Duodenal mucosa (tissue), 2 donors: ENCODE data around the gene TPBGL.
"Not testable (repeated sequence)": the region's sequence is repeated elsewhere in the genome, so short reads cannot be mapped to it uniquely, and the experiment has no call there.

ENCODE experiments used
- H3K27ac ChIP-seq: one replicate; pipeline ENCODE4 v1.7.0; 2013; ENCODE audit warnings: low read depth, low read length
- H3K27me3 ChIP-seq, 2 donors: one replicate each; pipeline ENCODE4 v1.7.0; 2013; ENCODE audit warnings: low read length in 2 of 2, control low read depth in 1 of 2; ENCODE audit not compliant: insufficient read depth in 2 of 2, control insufficient read depth in 1 of 2
- H3K36me3 ChIP-seq, 2 donors: one replicate each; pipeline ENCODE4 v1.7.0; 2013; ENCODE audit warnings: low read length in 2 of 2, control low read depth in 1 of 2; ENCODE audit not compliant: insufficient read depth in 2 of 2, control insufficient read depth in 1 of 2
- H3K4me1 ChIP-seq, 2 donors: one replicate each; pipeline ENCODE4 v1.7.0; 2013; ENCODE audit warnings: low read length in 2 of 2, control low read depth in 1 of 2; ENCODE audit not compliant: insufficient read depth in 2 of 2, control insufficient read depth in 1 of 2
- H3K4me3 ChIP-seq, 2 donors: one replicate each; pipeline ENCODE4 v1.7.0; 2013; ENCODE audit warnings: low read length in 2 of 2, low read depth in 1 of 2
- H3K9ac ChIP-seq, 2 donors: one replicate each; pipeline ENCODE4 v1.7.0; 2013; ENCODE audit warnings: low read length in 2 of 2, low read depth in 1 of 2
- H3K9me3 ChIP-seq, 2 donors: one replicate each; pipeline ENCODE4 v1.7.0; 2013; ENCODE audit warnings: low read length in 2 of 2, control low read depth in 1 of 2; ENCODE audit not compliant: control insufficient read depth in 1 of 2

The TPBGL gene

GRCh38 chr11:75270896-75271418, 30.4 kb downstream of the TPBGL start:
- no peak overlapping the region for H3K9ac ChIP-seq
- H3K36me3 ChIP-seq, result peaks cover 61 to 72% of the 10 kb centered on the region in 2 donors
- H3K4me3 ChIP-seq, result no peak overlapping the region
- no peaks in the 10 kb centered on the region for H3K27me3 ChIP-seq
- peaks cover 6% of the 10 kb centered on the region in 2 donors for H3K4me1 ChIP-seq
- H3K27ac ChIP-seq, result no peak overlapping the region
- H3K9me3 ChIP-seq, result no peaks in the 10 kb centered on the region

- H3K27ac ChIP-seq, result no peak overlapping the region
- no peak overlapping the region for H3K9ac ChIP-seq
- peaks cover 13 to 14% of the 10 kb centered on the region in 2 donors for H3K4me1 ChIP-seq
- no peaks in the 10 kb centered on the region for H3K27me3 ChIP-seq
- H3K9me3 ChIP-seq, result no peaks in the 10 kb centered on the region
- peaks cover 64 to 69% of the 10 kb centered on the region in 2 donors for H3K36me3 ChIP-seq
- no peak overlapping the region for H3K4me3 ChIP-seq
Observed at GRCh38 chr11:75271730-75272129, 31.2 kb downstream of the TPBGL start.

GRCh38 chr11:75272391-75272790, 31.8 kb downstream of the TPBGL start:
- no peak overlapping the region for H3K27ac ChIP-seq
- H3K9me3 ChIP-seq, result no peaks in the 10 kb centered on the region
- no peaks in the 10 kb centered on the region for H3K27me3 ChIP-seq
- H3K9ac ChIP-seq, result no peak overlapping the region
- no peak overlapping the region for H3K4me3 ChIP-seq
- H3K36me3 ChIP-seq, result peaks cover 65 to 70% of the 10 kb centered on the region in 2 donors
- peaks cover 16 to 19% of the 10 kb centered on the region in 2 donors for H3K4me1 ChIP-seq

- peaks cover 16 to 19% of the 10 kb centered on the region in 2 donors for H3K4me1 ChIP-seq
- no peaks in the 10 kb centered on the region for H3K27me3 ChIP-seq
- no peak overlapping the region for H3K9ac ChIP-seq
- H3K9me3 ChIP-seq, result no peaks in the 10 kb centered on the region
- no peak overlapping the region for H3K4me3 ChIP-seq
- H3K27ac ChIP-seq, result no peak overlapping the region
- peaks cover 70 to 72% of the 10 kb centered on the region in 2 donors for H3K36me3 ChIP-seq
Observed at GRCh38 chr11:75272821-75273301, 32.3 kb downstream of the TPBGL start.

- H3K9me3 ChIP-seq, result no peaks in the 10 kb centered on the region
- H3K27me3 ChIP-seq, result no peaks in the 10 kb centered on the region
- no peak overlapping the region for H3K9ac ChIP-seq
- no peak overlapping the region for H3K27ac ChIP-seq
- peaks cover 16 to 19% of the 10 kb centered on the region in 2 donors for H3K4me1 ChIP-seq
- H3K36me3 ChIP-seq, result peaks cover 74 to 75% of the 10 kb centered on the region in 2 donors
- H3K4me3 ChIP-seq, result no peak overlapping the region
Observed at GRCh38 chr11:75273411-75274391, 33.1 kb downstream of the TPBGL start.

- Histone ChIP-seq H3K4me1 (peaks cover 16 to 19% of the 10 kb centered on the region in 2 donors), H3K36me3 (peaks cover 71 to 74% of the 10 kb centered on the region in 2 donors)
- H3K9ac ChIP-seq, H3K27ac ChIP-seq, H3K27me3 ChIP-seq, H3K9me3 ChIP-seq, H3K4me3 ChIP-seq: not testable (repeated sequence)
Observed at GRCh38 chr11:75274716-75275115, 34.1 kb downstream of the TPBGL start.

GRCh38 chr11:75275581-75275980, 35.0 kb downstream of the TPBGL start:
- H3K9me3 ChIP-seq, result no peaks in the 10 kb centered on the region
- peaks cover 20 to 23% of the 10 kb centered on the region in 2 donors for H3K4me1 ChIP-seq
- peak overlapping the region; percentile 18 to 28 for H3K9ac ChIP-seq
- H3K27ac ChIP-seq, result peak overlapping the region; percentile 39
- no peaks in the 10 kb centered on the region for H3K27me3 ChIP-seq
- peaks cover 68 to 76% of the 10 kb centered on the region in 2 donors for H3K36me3 ChIP-seq
- H3K4me3 ChIP-seq, result no peak overlapping the region

GRCh38 chr11:75276186-75276585, 35.6 kb downstream of the TPBGL start:
- Histone ChIP-seq H3K9ac (no peak overlapping the region), H3K27ac (no peak overlapping the region), H3K36me3 (peaks cover 67 to 79% of the 10 kb centered on the region in 2 donors), H3K27me3 (no peaks in the 10 kb centered on the region), H3K4me1 (peaks cover 26 to 29% of the 10 kb centered on the region in 2 donors), H3K9me3 (no peaks in the 10 kb centered on the region), H3K4me3 (no peak overlapping the region)

- H3K27me3 ChIP-seq, result no peaks in the 10 kb centered on the region
- H3K9ac ChIP-seq, result no peak overlapping the region
- peaks cover 66 to 79% of the 10 kb centered on the region in 2 donors for H3K36me3 ChIP-seq
- no peak overlapping the region for H3K4me3 ChIP-seq
- H3K4me1 ChIP-seq, result peaks cover 30 to 33% of the 10 kb centered on the region in 2 donors
- H3K27ac ChIP-seq, result no peak overlapping the region
- H3K9me3 ChIP-seq, result no peaks in the 10 kb centered on the region
Observed at GRCh38 chr11:75276686-75277085, 36.1 kb downstream of the TPBGL start.

GRCh38 chr11:75277211-75277805, 36.7 kb downstream of the TPBGL start:
- Histone ChIP-seq H3K4me1 (peaks cover 30 to 33% of the 10 kb centered on the region in 2 donors), H3K4me3 (no peak overlapping the region)

More at GRCh38 chr11:75277211-75277805, 36.7 kb downstream of the TPBGL start:
- peaks cover 62 to 79% of the 10 kb centered on the region in 2 donors for H3K36me3 ChIP-seq
- H3K9ac ChIP-seq, result no peak overlapping the region
- no peaks in the 10 kb centered on the region for H3K9me3 ChIP-seq
- no peak overlapping the region for H3K27ac ChIP-seq
- no peaks in the 10 kb centered on the region for H3K27me3 ChIP-seq
